ENCODE results near the gene ARHGAP45. TPM values are rescaled to one million over a fixed set of nuclear protein-coding genes. Genes with fewer than 3 reads are reported as not detected.

ARHGAP45 gene
- total and polyA plus RNA-seq, 3 donors from 2014 or later, result 14.1 to 31.7 (median 20.7) TPM

GRCh38 chr19:1066251-1066747, 668 bp upstream of the ARHGAP45 start:
- TF ChIP-seq CTCF (IDR thresholded peaks at IDR 0.05) (no peak), POLR2A (IDR thresholded peaks at IDR 0.05) (no peak)
- no peak for DNase-seq
- Histone ChIP-seq H3K27ac (no peak overlapping the region), H3K36me3 (ENCODE audit: low read depth, missing control alignments) (no peaks in the 10 kb centered on the region), H3K27me3 (peaks cover 4% of the 10 kb centered on the region), H3K4me3 (peak overlapping the region in 1 of 2 donors; percentile 46), H3K4me1 (peaks cover 4% of the 10 kb centered on the region), H3K9me3 (no peaks in the 10 kb centered on the region)
- 39 to 47% methylated on average over 16 to 17 of the region's 17 CpGs for WGBS, 2 donors
- intact Hi-C loops (cut with DNase I; ENCODE audit: low total_unique reads), result no loop called here

GRCh38 chr19:1067341-1067957, 482 bp downstream of the ARHGAP45 start:
- Histone ChIP-seq H3K9me3 (no peaks in the 10 kb centered on the region), H3K36me3 (ENCODE audit: low read depth, missing control alignments) (no peaks in the 10 kb centered on the region), H3K4me3 (peak overlapping the region; percentile 29 to 46), H3K27me3 (peaks cover 4% of the 10 kb centered on the region), H3K27ac (no peak overlapping the region), H3K4me1 (peaks cover 4% of the 10 kb centered on the region)
- TF ChIP-seq CTCF (IDR thresholded peaks at IDR 0.05) (no peak), POLR2A (IDR thresholded peaks at IDR 0.05) (no peak)
- WGBS, 2 donors, result 4 to 18% methylated on average over 6 to 38 of the region's 38 CpGs
- intact Hi-C loops (cut with DNase I; ENCODE audit: low total_unique reads), result no loop called here
- no peak for DNase-seq

GRCh38 chr19:1068009-1069001, 1.3 kb downstream of the ARHGAP45 start:
- intact Hi-C loops (cut with DNase I; ENCODE audit: low total_unique reads), result no loop called here
- no peak for TF ChIP-seq POLR2A (IDR thresholded peaks at IDR 0.05)
- no peak for TF ChIP-seq CTCF (IDR thresholded peaks at IDR 0.05)
- WGBS, 2 donors, result 71 to 81% methylated on average over 10 to 35 of the region's 45 CpGs
- Histone ChIP-seq H3K9me3 (no peaks in the 10 kb centered on the region), H3K4me1 (peaks cover 4% of the 10 kb centered on the region), H3K36me3 (ENCODE audit: low read depth, missing control alignments) (no peaks in the 10 kb centered on the region), H3K4me3 (peak overlapping the region in 1 of 2 donors; percentile 29), H3K27ac (no peak overlapping the region), H3K27me3 (peaks cover 4% of the 10 kb centered on the region)
- no peak for DNase-seq

- 62 to 67% methylated on average over 21 to 25 of the region's 25 CpGs for WGBS, 2 donors
- Histone ChIP-seq H3K27ac (no peak overlapping the region), H3K27me3 (peaks cover 4% of the 10 kb centered on the region), H3K9me3 (no peaks in the 10 kb centered on the region), H3K4me3 (no peak overlapping the region), H3K4me1 (peaks cover 4% of the 10 kb centered on the region), H3K36me3 (ENCODE audit: low read depth, missing control alignments) (no peaks in the 10 kb centered on the region)
- DNase-seq, result peak; percentile 51
- intact Hi-C loops (cut with DNase I; ENCODE audit: low total_unique reads), result no loop called here
- TF ChIP-seq CTCF (IDR thresholded peaks at IDR 0.05), result no peak
- TF ChIP-seq POLR2A (IDR thresholded peaks at IDR 0.05), result no peak
These were observed 2.2 kb downstream of the ARHGAP45 start for GRCh38 chr19:1069009-1069779.

Measured in testis (tissue), 3 donors.